ENCODE results near the gene PIF1. TPM values are rescaled to one million over a fixed set of nuclear protein-coding genes. Genes with fewer than 3 reads are reported as not detected.
A peak's percentile ranks its signal among the peaks of the same experiment; 100 is the strongest.

Gene PIF1
- total and polyA plus RNA-seq, 8 donors: 0.46 to 58.8 (median 2.4) TPM

GRCh38 chr15:64865126-64865997, 39.9 kb upstream of the PIF1 start:
- intact Hi-C loops (cut with DNase I; ENCODE audit: low total_unique reads): no loop called here
- H3K9me3 ChIP-seq: no peaks in the 10 kb centered on the region
- peak overlapping the region in 4 of 5 donors; percentile 63 to 73 (median 72) for H3K27ac ChIP-seq
- no peak overlapping the region for H3K4me3 ChIP-seq
- H3K27me3 ChIP-seq: no peaks in the 10 kb centered on the region
- DNase-seq: no peak
- 80 to 92% (median 86%) methylated on average over 9 to 12 of the region's 12 CpGs for WGBS, 5 donors
- H3K4me1 ChIP-seq: peaks cover 0 to 60% (median 13%) of the 10 kb centered on the region in 4 donors
- H3K36me3 ChIP-seq: peaks cover 26 to 78% (median 58%) of the 10 kb centered on the region in 4 donors
- no peak for TF ChIP-seq POLR2AphosphoS5 (IDR thresholded peaks at IDR 0.05)
- TF ChIP-seq, protein P1, sequence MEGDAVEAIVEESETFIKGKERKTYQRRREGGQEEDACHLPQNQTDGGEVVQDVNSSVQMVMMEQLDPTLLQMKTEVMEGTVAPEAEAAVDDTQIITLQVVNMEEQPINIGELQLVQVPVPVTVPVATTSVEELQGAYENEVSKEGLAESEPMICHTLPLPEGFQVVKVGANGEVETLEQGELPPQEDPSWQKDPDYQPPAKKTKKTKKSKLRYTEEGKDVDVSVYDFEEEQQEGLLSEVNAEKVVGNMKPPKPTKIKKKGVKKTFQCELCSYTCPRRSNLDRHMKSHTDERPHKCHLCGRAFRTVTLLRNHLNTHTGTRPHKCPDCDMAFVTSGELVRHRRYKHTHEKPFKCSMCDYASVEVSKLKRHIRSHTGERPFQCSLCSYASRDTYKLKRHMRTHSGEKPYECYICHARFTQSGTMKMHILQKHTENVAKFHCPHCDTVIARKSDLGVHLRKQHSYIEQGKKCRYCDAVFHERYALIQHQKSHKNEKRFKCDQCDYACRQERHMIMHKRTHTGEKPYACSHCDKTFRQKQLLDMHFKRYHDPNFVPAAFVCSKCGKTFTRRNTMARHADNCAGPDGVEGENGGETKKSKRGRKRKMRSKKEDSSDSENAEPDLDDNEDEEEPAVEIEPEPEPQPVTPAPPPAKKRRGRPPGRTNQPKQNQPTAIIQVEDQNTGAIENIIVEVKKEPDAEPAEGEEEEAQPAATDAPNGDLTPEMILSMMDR (IDR thresholded peaks at IDR 0.05): no peak
- no peak for TF ChIP-seq POLR2A (IDR thresholded peaks at IDR 0.05)
- no peak for TF ChIP-seq EP300 (IDR thresholded peaks at IDR 0.05)

DNA sequence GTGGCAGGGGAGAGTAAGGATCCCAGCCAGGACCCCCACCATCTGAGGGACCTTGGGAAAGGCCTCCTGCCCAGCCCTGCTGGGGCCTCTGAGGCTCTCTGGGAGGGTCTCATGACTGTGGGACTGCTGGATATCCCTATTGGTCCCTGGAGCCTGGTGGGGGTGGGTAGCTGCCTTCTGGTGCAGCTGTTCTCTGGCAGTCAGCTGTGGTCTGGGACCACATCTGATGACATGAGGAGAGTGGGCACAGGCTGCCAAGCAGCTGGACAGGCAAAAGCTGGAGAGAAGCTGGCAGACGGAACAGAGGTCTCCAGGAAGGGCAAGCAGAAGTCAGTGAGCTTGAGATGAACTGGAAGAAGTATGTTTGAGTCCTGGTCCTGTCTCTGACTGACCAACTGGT, 38.6 kb upstream of the PIF1 start:
- intact Hi-C loops (cut with DNase I; ENCODE audit: low total_unique reads): no loop called here
- Histone ChIP-seq H3K27ac (peak overlapping the region in 4 of 5 donors; percentile 63 to 73 (median 72)), H3K27me3 (no peaks in the 10 kb centered on the region), H3K4me3 (no peak overlapping the region), H3K36me3 (peaks cover 33 to 83% (median 68%) of the 10 kb centered on the region in 4 donors), H3K9me3 (no peaks in the 10 kb centered on the region), H3K4me1 (peaks cover 0 to 71% (median 18%) of the 10 kb centered on the region in 4 donors)
- 67 to 84% (median 80%) methylated on average over 1 of the region's 1 CpG for WGBS, 5 donors
- no peak for DNase-seq
- TF ChIP-seq POLR2A (IDR thresholded peaks at IDR 0.05) (no peak), EP300 (IDR thresholded peaks at IDR 0.05) (no peak)
- TF ChIP-seq, protein P1 (IDR thresholded peaks at IDR 0.05): no peak

GRCh38 chr15:64862408-64862807, 37.0 kb upstream of the PIF1 start:
- WGBS, 5 donors: 93 to 100% (median 97%) methylated on average over 1 of the region's 1 CpG
- no peak for TF ChIP-seq EP300 (IDR thresholded peaks at IDR 0.05)
- no peak for TF ChIP-seq POLR2A (IDR thresholded peaks at IDR 0.05)
- TF ChIP-seq POLR2AphosphoS5 (IDR thresholded peaks at IDR 0.05): no peak
- TF ChIP-seq, protein P1 (IDR thresholded peaks at IDR 0.05): no peak

GRCh38 chr15:64861960-64862359, 36.5 kb upstream of the PIF1 start:
- peaks cover 33 to 72% (median 66%) of the 10 kb centered on the region in 4 donors for H3K36me3 ChIP-seq
- H3K4me1 ChIP-seq: peaks cover 13 to 81% (median 39%) of the 10 kb centered on the region in 4 donors
- TF ChIP-seq, protein P1 (IDR thresholded peaks at IDR 0.05): no peak
- TF ChIP-seq POLR2AphosphoS5 (IDR thresholded peaks at IDR 0.05) (no peak), POLR2A (IDR thresholded peaks at IDR 0.05) (no peak), EP300 (IDR thresholded peaks at IDR 0.05) (no peak)
- no peaks in the 10 kb centered on the region for H3K27me3 ChIP-seq
- no peak overlapping the region for H3K4me3 ChIP-seq
- peak overlapping the region in 3 of 5 donors; percentile 11 to 46 (median 41) for H3K27ac ChIP-seq
- intact Hi-C loops (cut with DNase I; ENCODE audit: low total_unique reads): no loop called here
- H3K9me3 ChIP-seq: no peaks in the 10 kb centered on the region
- DNase-seq: no peak
- WGBS, 5 donors: 90 to 93% (median 91%) methylated on average over 4 of the region's 4 CpGs

More at GRCh38 chr15:64862408-64862807, 37.0 kb upstream of the PIF1 start:
- Histone ChIP-seq H3K4me3 (no peak overlapping the region), H3K36me3 (peaks cover 33 to 77% (median 70%) of the 10 kb centered on the region in 4 donors), H3K27ac (peak overlapping the region in 2 of 5 donors; percentile 41 to 46), H3K9me3 (no peaks in the 10 kb centered on the region), H3K27me3 (no peaks in the 10 kb centered on the region), H3K4me1 (peaks cover 9 to 81% (median 34%) of the 10 kb centered on the region in 4 donors)
- intact Hi-C loops (cut with DNase I; ENCODE audit: low total_unique reads): no loop called here
- no peak for DNase-seq
